GM12801 (cell line): ENCODE data around the gene NCOA4.

ENCODE experiments used
- TF ChIP-seq, protein P1 (sequence below): IDR thresholded peaks from one replicate; pipeline ENCODE4 v1.5.1; 2011; ENCODE audit warnings: control low read depth; ENCODE audit not compliant: insufficient read length; ENCODE audit errors: extremely low read depth

Gene NCOA4

DNA sequence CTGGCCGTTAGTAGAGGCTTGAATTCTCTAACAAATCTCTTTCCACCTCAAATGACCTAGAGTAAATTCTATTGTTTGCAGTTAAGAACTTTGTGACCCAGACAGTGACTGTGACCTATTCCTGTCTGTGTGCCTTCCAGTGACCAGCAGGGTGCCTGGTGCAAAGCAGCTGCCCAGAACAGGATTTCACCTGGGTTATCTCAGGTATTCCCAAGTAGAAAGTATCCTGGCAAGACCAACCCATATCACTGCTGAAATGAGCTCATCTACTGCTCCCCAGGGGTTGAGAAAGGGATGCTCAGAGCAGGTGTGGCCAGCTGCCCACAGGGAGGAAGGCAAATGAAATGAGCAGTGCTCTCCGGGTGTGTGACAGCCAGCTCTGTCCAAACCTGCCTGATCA, 17.7 kb upstream of the NCOA4 start:
- TF ChIP-seq, protein P1, sequence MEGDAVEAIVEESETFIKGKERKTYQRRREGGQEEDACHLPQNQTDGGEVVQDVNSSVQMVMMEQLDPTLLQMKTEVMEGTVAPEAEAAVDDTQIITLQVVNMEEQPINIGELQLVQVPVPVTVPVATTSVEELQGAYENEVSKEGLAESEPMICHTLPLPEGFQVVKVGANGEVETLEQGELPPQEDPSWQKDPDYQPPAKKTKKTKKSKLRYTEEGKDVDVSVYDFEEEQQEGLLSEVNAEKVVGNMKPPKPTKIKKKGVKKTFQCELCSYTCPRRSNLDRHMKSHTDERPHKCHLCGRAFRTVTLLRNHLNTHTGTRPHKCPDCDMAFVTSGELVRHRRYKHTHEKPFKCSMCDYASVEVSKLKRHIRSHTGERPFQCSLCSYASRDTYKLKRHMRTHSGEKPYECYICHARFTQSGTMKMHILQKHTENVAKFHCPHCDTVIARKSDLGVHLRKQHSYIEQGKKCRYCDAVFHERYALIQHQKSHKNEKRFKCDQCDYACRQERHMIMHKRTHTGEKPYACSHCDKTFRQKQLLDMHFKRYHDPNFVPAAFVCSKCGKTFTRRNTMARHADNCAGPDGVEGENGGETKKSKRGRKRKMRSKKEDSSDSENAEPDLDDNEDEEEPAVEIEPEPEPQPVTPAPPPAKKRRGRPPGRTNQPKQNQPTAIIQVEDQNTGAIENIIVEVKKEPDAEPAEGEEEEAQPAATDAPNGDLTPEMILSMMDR, result no peak

DNA sequence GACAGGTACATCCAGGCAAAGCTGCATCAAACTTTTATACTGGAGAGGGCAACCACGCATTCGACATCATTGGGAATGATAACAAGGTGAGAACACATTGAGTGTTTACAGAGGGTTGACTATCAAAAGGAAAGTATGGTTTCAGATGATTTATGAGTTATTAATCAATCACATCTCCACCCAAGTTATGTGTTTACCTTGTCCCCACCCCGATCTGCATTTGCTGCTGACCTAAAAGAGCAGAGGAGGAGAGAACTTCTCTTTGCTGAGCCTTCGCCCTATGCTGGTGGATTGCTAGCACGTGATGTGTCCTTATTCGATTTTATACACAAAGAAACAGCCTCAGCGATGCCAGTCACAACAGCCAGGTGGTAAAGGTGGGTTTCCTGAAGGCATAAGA, 15.8 kb upstream of the NCOA4 start, which contains the start of gene MSMB:
MSMB (minus strand) TSS at position 9 of the 400 bp plus-strand sequence. CDS start 32 bp downstream, outside the sequence.
- TF ChIP-seq, protein P1, result no peak

DNA sequence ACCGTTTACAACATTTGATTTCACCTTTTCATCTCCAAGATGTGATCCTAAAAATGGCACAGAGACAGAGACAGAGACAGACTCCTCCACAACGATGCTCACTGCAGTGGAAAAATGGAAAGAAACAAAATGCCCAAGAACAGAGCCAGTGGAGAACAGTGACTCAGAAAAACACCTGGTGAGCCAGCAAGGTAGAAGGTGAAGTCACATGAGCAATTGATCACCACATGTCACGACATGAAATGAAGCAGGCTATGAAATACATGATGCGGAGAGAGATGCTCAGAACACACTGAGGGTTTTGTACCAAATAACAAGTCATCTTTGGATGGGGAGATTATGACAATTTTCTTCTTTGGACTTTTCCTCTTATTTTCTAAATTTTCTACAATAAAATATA, 12.1 kb upstream of the NCOA4 start:
- TF ChIP-seq, protein P1, result no peak

DNA sequence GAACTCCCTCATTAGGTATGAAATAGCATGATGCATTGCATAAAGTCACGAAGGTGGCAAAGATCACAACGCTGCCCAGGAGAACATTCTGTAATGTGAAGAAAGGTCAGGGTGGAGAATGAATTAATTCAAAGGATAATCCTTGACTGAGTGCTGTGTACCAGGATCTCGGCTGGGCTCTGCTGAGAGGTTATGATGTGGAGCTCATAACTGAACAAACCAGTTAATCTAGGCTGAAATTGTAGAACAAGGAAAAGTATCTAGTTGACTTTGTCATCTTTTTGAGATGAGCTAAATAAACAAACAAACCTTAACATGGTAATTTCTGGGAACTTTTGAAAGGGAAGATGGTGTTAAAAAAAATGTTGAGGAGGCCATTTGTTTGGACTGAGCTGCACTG, 9.6 kb upstream of the NCOA4 start:
- TF ChIP-seq, protein P1, result no peak

DNA sequence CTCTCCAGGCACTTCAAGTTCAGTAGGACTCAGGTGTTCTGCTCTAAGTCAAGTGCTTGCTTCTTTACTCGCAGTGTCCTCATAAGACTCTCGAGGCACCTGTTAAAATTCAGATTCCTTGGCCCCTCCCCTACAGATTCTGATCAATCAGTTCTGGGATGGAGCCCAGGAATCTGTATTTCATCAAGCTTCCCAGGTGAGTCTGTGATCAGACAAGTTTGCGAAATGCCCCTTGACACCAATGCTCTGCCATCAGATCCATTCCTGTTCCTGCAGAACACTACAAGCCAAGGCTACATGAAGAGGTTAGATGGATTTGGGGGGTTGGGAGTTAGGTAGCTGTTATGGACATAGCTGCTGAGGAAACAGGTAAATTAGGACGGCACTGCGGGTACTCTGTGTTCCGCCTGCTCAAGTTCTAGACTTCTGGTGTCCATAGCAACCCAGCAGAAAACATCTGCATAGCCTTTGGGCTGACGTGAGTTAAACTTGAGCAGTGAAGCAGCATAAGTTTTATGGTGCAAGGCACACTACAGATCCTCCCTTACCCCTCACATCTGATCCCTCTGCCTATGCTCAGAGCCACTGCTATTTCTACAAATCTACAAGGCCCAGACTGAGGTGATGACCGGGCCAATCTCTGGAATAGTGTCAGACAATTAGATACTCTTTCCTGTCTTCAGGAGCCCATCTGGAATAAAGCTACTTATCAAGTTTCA, 6.8 kb upstream of the NCOA4 start:
- TF ChIP-seq, protein P1, result no peak

DNA sequence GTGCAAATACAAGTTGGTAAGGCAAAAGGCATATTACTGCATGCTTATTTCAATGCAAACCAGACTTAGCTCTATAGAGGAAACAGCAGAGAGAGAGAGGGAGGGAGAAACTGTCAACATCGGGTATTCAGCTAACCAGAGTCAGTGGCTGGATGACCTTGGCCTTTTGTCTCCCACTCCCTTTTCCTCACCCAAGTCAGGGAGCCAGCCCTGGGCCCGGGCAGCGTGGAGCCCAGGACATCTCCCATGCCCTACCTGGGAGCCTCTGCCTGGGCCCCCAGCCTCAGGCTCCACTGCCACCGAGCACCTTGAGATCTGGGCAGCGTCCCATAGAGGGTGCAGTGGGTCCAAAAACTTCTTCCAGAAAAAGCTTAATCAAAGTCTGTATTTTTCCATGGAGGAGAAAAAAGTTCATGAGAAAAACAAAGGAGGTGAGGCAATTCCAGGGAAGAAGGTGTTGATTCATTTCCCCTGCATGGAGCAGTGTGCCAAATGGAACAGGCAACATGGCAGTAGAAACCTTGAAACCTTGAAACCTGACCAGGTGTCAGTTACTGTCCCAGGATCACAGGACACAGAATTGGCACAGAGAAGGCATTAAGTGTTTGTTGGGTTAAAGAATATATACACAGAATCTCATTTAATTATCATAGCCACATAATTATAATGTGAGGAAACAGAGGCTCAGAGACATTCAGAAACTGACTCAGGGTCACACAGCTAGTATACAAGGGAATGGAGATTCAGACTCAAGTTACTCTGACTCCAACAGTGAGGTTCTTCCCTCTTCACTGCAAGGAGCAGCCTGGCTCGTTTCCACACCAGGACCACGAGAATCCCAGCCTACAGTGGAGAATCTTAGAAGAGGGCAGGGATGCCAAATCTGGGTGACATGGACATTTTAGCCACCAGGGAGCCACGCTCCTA, 5.8 kb upstream of the NCOA4 start:
- TF ChIP-seq, protein P1, result no peak

DNA sequence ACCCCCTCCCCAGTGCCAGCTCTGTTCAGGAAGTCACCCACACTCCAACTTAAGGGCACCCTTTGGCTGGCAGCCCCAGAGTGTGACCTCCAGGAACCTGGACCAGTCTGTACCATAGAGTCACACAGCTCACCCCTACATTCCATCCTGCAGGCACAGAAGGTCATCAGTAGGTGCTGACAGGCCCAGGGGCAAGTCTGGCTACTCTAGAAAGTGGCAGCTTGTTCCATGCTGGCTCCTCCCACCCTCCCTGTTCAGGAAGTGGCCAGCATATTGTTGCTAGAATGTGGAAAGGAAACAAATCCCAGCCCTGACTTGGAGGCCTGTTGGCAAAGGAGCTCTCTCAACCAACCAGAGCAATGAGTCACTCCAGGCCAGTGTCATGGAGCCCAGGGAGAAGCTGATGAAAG, 3.2 kb upstream of the NCOA4 start:
- TF ChIP-seq, protein P1, result no peak
